ENCODE measurements around the gene SNTA1.
"Not testable (repeated sequence)": the region's sequence is repeated elsewhere in the genome, so short reads cannot be mapped to it uniquely, and the experiment has no call there.

Gene SNTA1

GRCh38 chr20:33391722-33392415 lies 51.7 kb downstream of the SNTA1 start:
- DNase-seq = no peak

- not testable (repeated sequence) for DNase-seq
These were observed 54.2 kb downstream of the SNTA1 start for GRCh38 chr20:33389326-33389725.

GRCh38 chr20:33388268-33388667 lies 55.3 kb downstream of the SNTA1 start:
- no peak for DNase-seq

- DNase-seq = no peak
These were observed 56.4 kb downstream of the SNTA1 start for GRCh38 chr20:33387177-33387576.

- DNase-seq = no peak
These were observed 56.9 kb downstream of the SNTA1 start for GRCh38 chr20:33386673-33387072.

- no peak for DNase-seq
These were observed 66.2 kb downstream of the SNTA1 start for GRCh38 chr20:33377366-33377765.

GRCh38 chr20:33373735-33374605 lies 69.6 kb downstream of the SNTA1 start:
- DNase-seq = no peak

- no peak for DNase-seq
These were observed 70.5 kb downstream of the SNTA1 start for GRCh38 chr20:33372993-33373441.

- peak; percentile 92 for DNase-seq
These were observed 73.3 kb downstream of the SNTA1 start for GRCh38 chr20:33370291-33370690.

GRCh38 chr20:33362898-33363297 lies 80.7 kb downstream of the SNTA1 start:
- DNase-seq = no peak

- DNase-seq = no peak
These were observed 83.9 kb downstream of the SNTA1 start for GRCh38 chr20:33359399-33360261.

Data from CD4-positive, alpha-beta T cell treated with Interleukin-4 for 4 hours (primary cell).